DND-41 (cell line): ENCODE results near the gene TMEM203.

ENCODE experiments used
- ATAC-seq: fragments of 200-7000 bp; cut with Tn5 transposase; 3 replicates; pipeline ENCODE4 v1.9.1; 2021; ENCODE audit warnings: low read depth; ENCODE audit not compliant: insufficient read depth
- DNase-seq: peaks from one replicate; pipeline ENCODE4 v3.0.0-alpha.2; 2020
- H2AFZ ChIP-seq: 2 replicates; pipeline ENCODE4 v1.6.0; 2012; ENCODE audit warnings: low read depth, low read length
- H3K27ac ChIP-seq: 2 replicates; pipeline ENCODE4 v1.5.1; 2012; ENCODE audit warnings: low read length, inconsistent platforms
- H3K27me3 ChIP-seq: fragments of 200-600 bp; sonication (generic); 2 replicates; pipeline ENCODE4 v1.6.0; 2012; ENCODE audit warnings: low read length, mild to moderate bottlenecking, inconsistent platforms; ENCODE audit not compliant: insufficient read depth, poor library complexity
- H3K36me3 ChIP-seq: 2 replicates; pipeline ENCODE4 v1.5.1; 2012; ENCODE audit warnings: low read length, inconsistent platforms; ENCODE audit not compliant: insufficient read depth
- H3K4me1 ChIP-seq: 2 replicates; pipeline ENCODE4 v1.5.1; 2012; ENCODE audit warnings: mild to moderate bottlenecking, low read length; ENCODE audit not compliant: insufficient read depth
- H3K4me2 ChIP-seq: 2 replicates; pipeline ENCODE4 v1.6.0; 2012; ENCODE audit warnings: mild to moderate bottlenecking, moderate library complexity, low read length, inconsistent platforms; ENCODE audit not compliant: insufficient read depth
- H3K4me3 ChIP-seq, 2 experiments: fragments of 200-600 bp in 1 of 2; shearing (Covaris generic) in 1 of 2; 2 replicates each; pipeline ENCODE4 v1.5.1; 2012 to 2016; ENCODE audit warnings: inconsistent platforms in 2 of 2, low read length in 2 of 2, mild to moderate bottlenecking in 2 of 2, low read depth in 1 of 2, moderate library complexity in 1 of 2
- H3K79me2 ChIP-seq: 2 replicates; pipeline ENCODE4 v1.6.0; 2012; ENCODE audit warnings: low read length, inconsistent platforms; ENCODE audit not compliant: insufficient read depth
- H3K9ac ChIP-seq: 2 replicates; pipeline ENCODE4 v1.6.0; 2012; ENCODE audit warnings: low read depth, mild to moderate bottlenecking, inconsistent platforms, low read length, moderate library complexity
- H3K9me3 ChIP-seq: 2 replicates; pipeline ENCODE4 v1.5.1; 2012; ENCODE audit warnings: low read length, moderate library complexity, mild to moderate bottlenecking, inconsistent platforms; ENCODE audit not compliant: insufficient read depth, severe bottlenecking
- H4K20me1 ChIP-seq: 2 replicates; pipeline ENCODE4 v1.6.0; 2012; ENCODE audit warnings: low read length; ENCODE audit not compliant: insufficient read depth
- EZH2 ChIP-seq: IDR thresholded peaks from 3 replicates; pipeline ENCODE4 v1.6.1; 2012; ENCODE audit warnings: borderline replicate concordance, low read depth, mild to moderate bottlenecking, moderate library complexity, low read length, inconsistent platforms; ENCODE audit not compliant: severe bottlenecking
- TF ChIP-seq, protein P1 (sequence below): IDR thresholded peaks from 2 replicates; pipeline ENCODE4 v1.5.1; 2012; ENCODE audit warnings: borderline replicate concordance, low read length, moderate library complexity, mild to moderate bottlenecking; ENCODE audit not compliant: poor library complexity, severe bottlenecking; ENCODE audit errors: extremely low read depth

The TMEM203 gene

DNA sequence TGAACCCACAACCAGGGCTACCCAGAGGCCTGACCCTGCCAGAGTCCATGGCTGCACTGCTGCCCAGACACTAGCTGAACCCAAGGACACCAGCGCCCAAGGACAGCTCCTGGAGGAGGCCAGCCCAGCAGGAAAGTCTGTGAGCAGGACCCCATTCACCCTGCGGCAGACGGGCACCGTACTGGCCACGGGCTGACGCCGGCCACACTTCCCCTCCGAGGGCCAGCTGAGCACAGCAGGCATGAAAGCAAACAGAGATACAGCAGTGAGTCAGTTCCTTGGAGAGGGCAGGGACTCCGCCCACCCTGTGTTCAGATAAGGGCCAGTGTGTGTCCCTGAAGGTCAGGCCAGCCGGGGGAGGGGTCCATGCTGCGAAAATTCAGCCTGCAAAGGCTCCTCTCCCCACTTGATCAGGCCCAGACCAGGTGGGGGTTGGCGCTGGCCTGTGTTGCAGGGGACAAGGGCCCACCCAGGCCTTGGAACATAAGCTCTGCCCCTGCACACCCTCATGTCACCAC, 13.4 kb upstream of the TMEM203 start:
- H3K36me3 ChIP-seq = peaks cover 19% of the 10 kb centered on the region
- H3K27ac ChIP-seq = no peak overlapping the region
- no peak overlapping the region for H3K4me2 ChIP-seq
- TF ChIP-seq, protein P1, sequence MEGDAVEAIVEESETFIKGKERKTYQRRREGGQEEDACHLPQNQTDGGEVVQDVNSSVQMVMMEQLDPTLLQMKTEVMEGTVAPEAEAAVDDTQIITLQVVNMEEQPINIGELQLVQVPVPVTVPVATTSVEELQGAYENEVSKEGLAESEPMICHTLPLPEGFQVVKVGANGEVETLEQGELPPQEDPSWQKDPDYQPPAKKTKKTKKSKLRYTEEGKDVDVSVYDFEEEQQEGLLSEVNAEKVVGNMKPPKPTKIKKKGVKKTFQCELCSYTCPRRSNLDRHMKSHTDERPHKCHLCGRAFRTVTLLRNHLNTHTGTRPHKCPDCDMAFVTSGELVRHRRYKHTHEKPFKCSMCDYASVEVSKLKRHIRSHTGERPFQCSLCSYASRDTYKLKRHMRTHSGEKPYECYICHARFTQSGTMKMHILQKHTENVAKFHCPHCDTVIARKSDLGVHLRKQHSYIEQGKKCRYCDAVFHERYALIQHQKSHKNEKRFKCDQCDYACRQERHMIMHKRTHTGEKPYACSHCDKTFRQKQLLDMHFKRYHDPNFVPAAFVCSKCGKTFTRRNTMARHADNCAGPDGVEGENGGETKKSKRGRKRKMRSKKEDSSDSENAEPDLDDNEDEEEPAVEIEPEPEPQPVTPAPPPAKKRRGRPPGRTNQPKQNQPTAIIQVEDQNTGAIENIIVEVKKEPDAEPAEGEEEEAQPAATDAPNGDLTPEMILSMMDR = no peak
- TF ChIP-seq EZH2 = no peak
- H3K9me3 ChIP-seq = no peaks in the 10 kb centered on the region
- no peak overlapping the region for H3K9ac ChIP-seq
- no peaks in the 10 kb centered on the region; the same call in 1 of the 2 replicates for H4K20me1 ChIP-seq
- no peak overlapping the region for H3K4me3 ChIP-seq
- no peaks in the 10 kb centered on the region for H3K27me3 ChIP-seq
- no peak overlapping the region for H2AFZ ChIP-seq
- DNase-seq (no peak), ATAC-seq (no peak)
- H3K79me2 ChIP-seq = no peaks in the 10 kb centered on the region
- peaks cover 7% of the 10 kb centered on the region for H3K4me1 ChIP-seq

DNA sequence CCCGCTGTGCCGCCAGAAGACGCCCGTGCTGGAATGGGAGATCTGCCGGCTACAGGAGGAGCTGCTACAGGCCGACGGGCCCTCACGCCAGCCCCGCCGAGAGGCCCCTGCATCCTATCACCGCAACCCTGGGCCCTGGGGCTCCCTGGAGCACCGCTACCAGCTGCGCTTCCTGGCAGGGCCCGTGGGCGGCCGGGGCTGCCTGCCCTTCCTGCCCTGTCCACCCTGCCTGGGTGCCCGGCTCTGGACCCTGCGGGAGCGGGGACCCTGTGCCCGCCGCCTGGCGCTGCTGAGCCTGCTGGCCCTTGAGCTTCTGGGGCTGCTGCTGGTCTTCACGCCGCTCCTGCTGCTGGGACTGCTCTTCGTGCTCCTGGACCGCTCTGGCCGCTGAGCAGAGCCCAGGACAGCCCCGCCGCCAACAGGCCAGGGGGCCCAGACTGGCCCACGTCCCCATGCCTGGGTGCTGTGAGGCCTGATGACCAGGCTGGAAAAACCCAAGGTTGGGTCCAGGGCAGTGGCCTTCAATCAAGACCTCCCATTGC, 12.8 kb upstream of the TMEM203 start:
- ATAC-seq (no peak), DNase-seq (no peak)
- Histone ChIP-seq H3K9me3 (no peaks in the 10 kb centered on the region), H3K4me2 (no peak overlapping the region), H3K27me3 (no peaks in the 10 kb centered on the region), H3K9ac (no peak overlapping the region), H3K36me3 (peaks cover 24% of the 10 kb centered on the region), H3K4me1 (peaks cover 7% of the 10 kb centered on the region), H3K79me2 (no peaks in the 10 kb centered on the region), H2AFZ (no peak overlapping the region), H3K4me3 (no peak overlapping the region), H3K27ac (no peak overlapping the region), H4K20me1 (no peaks in the 10 kb centered on the region; the same call in 1 of the 2 replicates)
- TF ChIP-seq EZH2 = no peak
- TF ChIP-seq, protein P1 = no peak

DNA sequence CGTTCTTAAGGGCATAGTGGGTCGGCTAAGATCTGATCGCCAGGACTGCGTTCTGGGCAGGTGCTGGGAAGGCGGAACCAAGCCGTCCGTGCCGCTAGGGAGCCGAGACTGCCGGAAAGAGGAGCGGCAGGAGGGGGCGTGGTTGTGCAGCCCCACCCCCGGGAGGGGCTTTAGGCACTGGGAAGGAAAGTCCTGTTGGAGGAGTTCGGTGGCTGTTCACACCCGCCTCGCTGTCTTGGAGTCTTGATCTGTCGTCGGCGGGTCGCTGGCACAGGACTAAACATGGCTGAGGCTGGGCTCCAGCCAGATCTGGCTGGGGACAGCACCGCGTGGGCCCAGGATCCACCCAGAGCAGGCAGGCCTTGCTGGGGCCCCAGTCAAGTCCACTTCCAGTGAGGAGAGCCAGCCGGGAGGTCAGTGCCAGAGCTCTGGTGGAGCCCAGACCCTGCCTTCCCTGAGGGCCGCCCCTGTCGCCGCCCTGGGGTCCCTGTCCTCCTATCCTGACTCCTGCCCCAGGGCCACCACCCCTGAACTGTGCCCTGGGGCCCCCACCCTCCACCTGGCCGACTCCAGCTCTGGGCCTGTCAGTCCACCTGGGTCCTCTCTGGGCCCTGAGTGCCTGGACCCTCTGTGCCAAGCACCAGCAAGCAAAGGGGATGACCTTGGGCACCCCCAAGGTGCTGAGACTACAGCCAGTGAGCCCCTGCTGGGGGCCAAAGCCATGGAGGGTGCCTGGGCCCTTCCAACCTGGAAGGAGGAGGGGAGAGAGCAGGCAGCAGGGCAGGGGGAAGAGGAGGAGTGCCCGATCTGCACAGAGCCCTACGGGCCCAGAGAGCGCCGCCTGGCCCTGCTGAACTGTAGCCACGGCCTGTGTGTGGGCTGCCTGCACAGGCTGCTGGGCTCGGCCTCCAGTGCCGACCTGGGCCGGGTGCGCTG, 12.1 kb upstream of the TMEM203 start:
- Histone ChIP-seq H3K27me3 (no peaks in the 10 kb centered on the region), H3K9ac (no peak overlapping the region), H2AFZ (no peak overlapping the region), H3K9me3 (no peaks in the 10 kb centered on the region), H4K20me1 (no peaks in the 10 kb centered on the region; the same call in 1 of the 2 replicates), H3K4me1 (peaks cover under 1% of the 10 kb centered on the region), H3K4me2 (no peak overlapping the region), H3K4me3 (no peak overlapping the region), H3K36me3 (peaks cover 28% of the 10 kb centered on the region), H3K79me2 (no peaks in the 10 kb centered on the region), H3K27ac (no peak overlapping the region)
- TF ChIP-seq EZH2 = no peak
- TF ChIP-seq, protein P1 = no peak
- DNase-seq (no peak), ATAC-seq (no peak)
